ENCODE measurements around the gene ASXL1.

- TF ChIP-seq POLR2A (IDR thresholded peaks at IDR 0.05): no peak
- TF ChIP-seq CTCF (IDR thresholded peaks at IDR 0.05): no peak
Observed at GRCh38 chr20:32453467-32454163, 95.5 kb downstream of the ASXL1 start.
